GM12864 (cell line): ENCODE data around the gene ROBO2.

Source experiments
- DNase-seq: peaks from one replicate; pipeline ENCODE4 v3.0.0-alpha.2; 2011; ENCODE audit warnings: low read depth
- H3K4me3 ChIP-seq: 2 replicates; pipeline ENCODE4 v1.5.1; 2011; ENCODE audit warnings: mild to moderate bottlenecking, low read depth, low read length, control low read depth
- CTCF ChIP-seq: IDR thresholded peaks from 2 replicates; pipeline ENCODE4 v1.5.1; 2011; ENCODE audit warnings: low read depth, mild to moderate bottlenecking, moderate library complexity, low read length, control low read depth, inconsistent platforms; ENCODE audit errors: missing control alignments

ROBO2 gene

GRCh38 chr3:77281721-77282120, 241.8 kb downstream of the ROBO2 start:
- H3K4me3 ChIP-seq = no peak overlapping the region
- no peak for DNase-seq
- no peak for TF ChIP-seq CTCF

- no peak for DNase-seq
- no peak overlapping the region for H3K4me3 ChIP-seq
- no peak for TF ChIP-seq CTCF
Observed at GRCh38 chr3:77283108-77283507, 243.2 kb downstream of the ROBO2 start.

DNA sequence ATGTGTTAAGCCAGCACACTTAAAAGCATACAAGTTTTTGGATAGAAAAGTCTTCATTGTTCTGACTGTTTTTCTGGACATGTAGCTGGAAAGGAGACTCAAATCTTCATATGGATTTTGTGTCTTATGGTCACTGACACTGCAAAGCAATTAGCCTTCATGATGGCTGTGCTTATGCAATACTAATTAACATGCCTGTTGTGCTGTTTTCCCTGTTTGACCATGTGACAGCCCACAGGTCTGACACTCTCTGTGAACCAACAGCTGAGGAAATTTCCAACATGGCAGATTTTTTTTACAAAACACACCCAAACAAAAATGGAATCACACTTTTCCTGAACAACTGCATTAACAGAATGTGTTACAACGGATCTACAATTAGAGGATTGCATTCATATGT, 248.4 kb downstream of the ROBO2 start:
- DNase-seq = no peak
- TF ChIP-seq CTCF = no peak
- no peak overlapping the region for H3K4me3 ChIP-seq

DNA sequence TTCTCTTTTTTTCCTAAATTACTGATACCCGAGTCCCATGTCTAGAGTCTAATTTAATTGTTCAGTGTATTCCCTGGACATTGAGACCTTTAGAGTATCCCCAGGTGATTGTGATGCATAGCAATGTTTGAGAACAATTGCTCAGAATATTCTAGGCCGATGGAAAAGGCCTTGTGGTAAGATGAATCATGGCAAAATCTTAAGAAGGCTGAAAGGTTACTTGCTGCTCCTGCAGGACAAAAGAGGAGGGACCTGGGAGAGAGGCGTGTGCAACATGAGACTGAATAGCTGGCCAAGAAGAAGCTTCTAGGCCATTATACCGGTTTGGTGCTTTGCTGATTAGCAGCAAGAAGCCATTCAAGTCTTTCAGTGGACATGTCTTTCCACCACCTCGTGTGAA, 256.6 kb downstream of the ROBO2 start:
- no peak overlapping the region for H3K4me3 ChIP-seq
- no peak for DNase-seq
- TF ChIP-seq CTCF = no peak

DNA sequence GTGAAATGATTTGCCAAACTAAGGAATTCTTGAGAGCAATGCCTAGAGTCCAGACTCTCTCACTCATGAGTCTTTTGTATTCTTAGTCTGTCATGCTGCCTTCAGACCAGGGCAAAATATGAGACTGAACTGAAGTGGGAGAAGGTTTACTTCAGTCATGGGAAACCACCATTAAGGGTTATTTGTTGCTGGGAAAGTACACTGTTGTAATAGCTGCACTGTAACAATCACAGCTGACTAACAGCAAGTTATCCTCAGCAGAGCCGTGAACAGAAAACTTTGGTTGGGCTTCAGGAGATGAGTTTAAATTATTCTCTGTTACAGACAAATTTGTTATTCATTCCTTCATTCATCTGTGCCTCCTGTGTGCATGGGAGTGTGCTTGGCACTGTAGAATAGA, 258.5 kb downstream of the ROBO2 start:
- DNase-seq = no peak
- no peak for TF ChIP-seq CTCF
- H3K4me3 ChIP-seq = no peak overlapping the region

DNA sequence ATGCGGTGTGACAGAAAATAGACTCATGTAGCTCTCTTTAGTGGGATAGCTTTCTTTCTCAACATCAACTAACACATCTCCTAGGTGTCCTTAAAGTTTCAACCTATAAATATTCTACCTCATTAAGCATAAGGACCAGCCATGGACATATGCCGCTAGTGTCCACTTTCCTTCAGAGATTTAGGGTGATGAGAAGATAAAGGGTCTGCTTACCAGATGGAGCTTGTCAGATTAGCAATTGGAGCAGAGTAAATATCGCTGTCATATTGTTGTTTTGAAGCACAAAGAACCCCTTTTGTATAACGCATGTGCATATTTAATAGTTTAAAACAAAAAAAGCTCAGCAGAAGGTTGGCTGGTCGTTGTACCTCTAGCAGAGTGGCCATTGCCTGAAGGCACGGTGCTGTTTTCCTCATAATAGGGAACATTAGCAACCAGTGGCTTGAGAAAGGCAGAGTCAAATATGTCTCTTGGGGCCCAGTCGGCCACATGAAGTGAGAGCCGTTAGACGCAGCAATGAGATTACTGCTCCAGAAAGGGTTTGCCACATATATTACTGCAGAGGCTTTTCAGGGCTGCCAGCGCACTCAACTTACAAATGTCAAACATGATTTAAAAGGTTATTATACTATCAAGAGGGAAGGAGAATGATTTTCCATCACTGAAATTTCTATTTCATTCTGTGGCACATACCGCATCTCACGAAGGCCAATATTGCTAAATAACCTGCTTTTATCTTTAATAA, 264.2 kb downstream of the ROBO2 start:
- TF ChIP-seq CTCF = no peak
- no peak for DNase-seq
- no peak overlapping the region for H3K4me3 ChIP-seq

GRCh38 chr3:77304700-77305021, 264.8 kb downstream of the ROBO2 start:
- TF ChIP-seq CTCF = no peak
- no peak overlapping the region for H3K4me3 ChIP-seq
- no peak for DNase-seq
